ENCODE measurements around the gene CELSR1.
A peak's percentile ranks its signal among the peaks of the same experiment; 100 is the strongest.

GRCh38 chr22:46367707-46368191 lies 169.7 kb downstream of the CELSR1 start:
- TF ChIP-seq POLR2A (IDR thresholded peaks at IDR 0.05) (no peak), CTCF (IDR thresholded peaks at IDR 0.05) (peak; percentile 60 to 85 (median 67))

All from vagina (tissue), 2 donors.